GM12864 (cell line): ENCODE data around the gene NUAK1.

Source experiments
- DNase-seq: peaks from one replicate; pipeline ENCODE4 v3.0.0-alpha.2; 2011; ENCODE audit warnings: low read depth
- H3K4me3 ChIP-seq: 2 replicates; pipeline ENCODE4 v1.5.1; 2011; ENCODE audit warnings: mild to moderate bottlenecking, low read depth, low read length, control low read depth
- CTCF ChIP-seq: IDR thresholded peaks from 2 replicates; pipeline ENCODE4 v1.5.1; 2011; ENCODE audit warnings: low read depth, mild to moderate bottlenecking, moderate library complexity, low read length, control low read depth, inconsistent platforms; ENCODE audit errors: missing control alignments

The NUAK1 gene

DNA sequence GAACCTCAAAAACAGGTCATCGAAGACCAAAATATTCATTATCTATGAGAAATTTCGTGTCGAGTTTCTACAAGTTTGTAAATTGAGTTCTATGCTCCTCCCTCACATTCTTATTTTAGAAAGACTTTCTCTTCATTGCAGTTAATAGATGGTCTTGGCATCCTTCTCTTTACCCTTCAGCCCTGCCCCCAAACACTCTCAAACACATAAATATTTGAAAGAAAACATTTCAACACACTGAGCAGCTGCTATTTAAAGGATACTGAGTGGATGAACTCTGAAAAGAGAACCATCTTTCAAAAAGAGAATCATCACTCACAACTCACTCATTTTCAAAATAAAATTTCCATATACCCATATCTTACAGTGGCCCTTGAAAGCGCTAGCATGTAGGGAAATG, 67.1 kb downstream of the NUAK1 start:
- no peak for TF ChIP-seq CTCF
- H3K4me3 ChIP-seq = no peak overlapping the region

DNA sequence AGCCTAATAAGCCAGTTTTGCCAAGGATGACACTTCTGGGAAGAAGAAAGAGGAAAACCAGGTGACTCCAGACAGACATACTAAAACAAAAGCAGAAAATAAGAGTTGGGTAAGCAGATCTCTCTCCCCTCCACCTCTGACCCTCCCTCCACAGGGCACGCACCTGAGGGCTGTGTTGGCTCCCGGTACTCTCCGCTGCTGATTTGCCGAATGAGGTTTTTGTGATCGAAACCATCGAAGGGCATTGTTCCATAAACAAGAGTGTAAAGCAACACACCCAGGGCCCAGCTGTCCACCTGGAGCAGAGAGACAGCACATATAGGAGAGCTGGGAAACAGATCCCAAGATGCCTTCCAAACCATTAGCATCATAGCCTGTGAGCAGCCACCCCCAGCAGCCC, 68.1 kb downstream of the NUAK1 start:
- no peak overlapping the region for H3K4me3 ChIP-seq
- no peak for DNase-seq
- TF ChIP-seq CTCF = no peak

More for the DNA sequence above, 67.1 kb downstream of the NUAK1 start:
- no peak for DNase-seq

GRCh38 chr12:106070147-106070546, 68.6 kb downstream of the NUAK1 start:
- no peak overlapping the region for H3K4me3 ChIP-seq
- no peak for TF ChIP-seq CTCF
- no peak for DNase-seq

DNA sequence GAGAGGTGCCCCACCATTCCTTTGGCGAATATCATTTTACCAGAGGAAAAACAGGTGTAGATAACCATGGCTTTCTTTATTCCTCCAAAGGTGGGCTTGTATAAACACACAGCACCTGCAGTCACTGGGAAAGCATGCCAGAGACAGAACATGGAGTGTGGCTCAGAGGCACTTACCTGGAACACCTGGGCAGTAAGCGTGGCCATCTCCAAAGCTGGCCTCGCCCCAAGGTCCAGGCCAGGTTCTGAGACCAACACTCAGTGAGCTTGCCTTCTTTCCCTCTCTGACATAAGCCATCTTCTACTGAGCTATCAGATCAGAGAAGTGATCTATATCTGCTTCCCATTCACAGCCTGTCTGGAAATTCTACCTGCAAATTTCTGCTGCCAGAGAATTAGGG, 70.5 kb downstream of the NUAK1 start:
- H3K4me3 ChIP-seq = no peak overlapping the region
- DNase-seq = no peak
- TF ChIP-seq CTCF = no peak

DNA sequence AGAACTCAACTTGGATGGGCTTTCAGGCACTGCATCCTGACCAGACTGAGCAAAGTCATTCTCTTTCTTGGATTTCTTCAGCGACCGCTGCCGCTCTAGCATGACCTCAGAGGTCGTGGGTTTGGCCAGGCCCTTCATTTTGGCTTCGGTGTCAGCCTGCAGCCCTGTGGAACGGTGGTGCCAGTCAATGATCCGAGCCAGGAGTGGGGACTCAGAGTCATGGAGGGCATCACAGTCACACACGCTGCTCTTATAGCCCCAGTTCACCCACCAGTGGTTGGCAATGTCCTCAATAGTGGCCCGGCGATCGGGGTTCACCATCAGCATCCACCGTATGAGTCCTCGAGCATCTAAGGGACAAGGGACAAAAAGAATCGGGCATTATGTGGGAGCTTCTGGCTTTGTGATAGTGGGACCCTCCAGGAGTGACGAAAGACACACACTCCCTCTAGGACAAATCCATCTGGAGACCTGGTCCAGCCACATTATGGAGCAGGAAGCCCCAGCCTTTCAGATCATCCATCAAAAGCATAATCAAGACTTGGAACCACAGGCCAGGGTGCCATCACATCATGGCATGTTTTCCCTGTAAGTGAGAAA, 71.0 kb downstream of the NUAK1 start:
- no peak for TF ChIP-seq CTCF
- DNase-seq = no peak
- no peak overlapping the region for H3K4me3 ChIP-seq

DNA sequence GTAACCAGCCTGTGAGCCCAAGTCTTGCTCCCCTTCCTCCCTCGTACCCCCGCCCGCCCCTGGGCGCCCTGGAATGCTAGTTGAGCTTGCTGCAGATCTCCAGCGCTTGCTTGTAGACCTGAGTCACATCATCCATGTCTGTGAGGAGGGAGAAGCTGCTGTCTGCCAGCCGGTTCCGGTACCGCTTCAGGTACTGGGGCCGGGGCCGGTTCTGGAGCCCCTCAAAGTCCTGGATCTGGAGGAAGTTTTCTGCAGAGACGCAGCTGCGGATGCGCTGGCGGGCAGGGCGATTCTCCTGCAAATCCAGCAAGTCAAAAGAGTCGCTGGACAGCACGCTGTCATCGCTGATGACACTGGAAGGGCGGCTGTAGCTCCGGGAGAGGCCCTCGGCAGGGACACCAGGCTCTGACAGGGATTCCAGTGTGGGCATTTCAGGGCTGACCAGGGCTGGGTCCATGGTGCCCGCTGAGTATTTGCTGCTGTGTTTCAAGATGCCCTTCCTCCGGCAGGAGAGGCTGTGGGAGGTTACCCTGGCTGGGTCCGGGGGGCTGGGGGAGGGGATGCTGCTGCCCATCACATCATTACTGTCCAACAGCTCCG, 71.9 kb downstream of the NUAK1 start:
- DNase-seq = no peak
- no peak for TF ChIP-seq CTCF
- H3K4me3 ChIP-seq = no peak overlapping the region

GRCh38 chr12:106066051-106066705, 72.6 kb downstream of the NUAK1 start:
- no peak for TF ChIP-seq CTCF
- H3K4me3 ChIP-seq = no peak overlapping the region
- no peak for DNase-seq
